ENCODE measurements around the gene MPDU1.
"Not testable (repeated sequence)": the region's sequence is repeated elsewhere in the genome, so short reads cannot be mapped to it uniquely, and the experiment has no call there.

The MPDU1 gene

DNA sequence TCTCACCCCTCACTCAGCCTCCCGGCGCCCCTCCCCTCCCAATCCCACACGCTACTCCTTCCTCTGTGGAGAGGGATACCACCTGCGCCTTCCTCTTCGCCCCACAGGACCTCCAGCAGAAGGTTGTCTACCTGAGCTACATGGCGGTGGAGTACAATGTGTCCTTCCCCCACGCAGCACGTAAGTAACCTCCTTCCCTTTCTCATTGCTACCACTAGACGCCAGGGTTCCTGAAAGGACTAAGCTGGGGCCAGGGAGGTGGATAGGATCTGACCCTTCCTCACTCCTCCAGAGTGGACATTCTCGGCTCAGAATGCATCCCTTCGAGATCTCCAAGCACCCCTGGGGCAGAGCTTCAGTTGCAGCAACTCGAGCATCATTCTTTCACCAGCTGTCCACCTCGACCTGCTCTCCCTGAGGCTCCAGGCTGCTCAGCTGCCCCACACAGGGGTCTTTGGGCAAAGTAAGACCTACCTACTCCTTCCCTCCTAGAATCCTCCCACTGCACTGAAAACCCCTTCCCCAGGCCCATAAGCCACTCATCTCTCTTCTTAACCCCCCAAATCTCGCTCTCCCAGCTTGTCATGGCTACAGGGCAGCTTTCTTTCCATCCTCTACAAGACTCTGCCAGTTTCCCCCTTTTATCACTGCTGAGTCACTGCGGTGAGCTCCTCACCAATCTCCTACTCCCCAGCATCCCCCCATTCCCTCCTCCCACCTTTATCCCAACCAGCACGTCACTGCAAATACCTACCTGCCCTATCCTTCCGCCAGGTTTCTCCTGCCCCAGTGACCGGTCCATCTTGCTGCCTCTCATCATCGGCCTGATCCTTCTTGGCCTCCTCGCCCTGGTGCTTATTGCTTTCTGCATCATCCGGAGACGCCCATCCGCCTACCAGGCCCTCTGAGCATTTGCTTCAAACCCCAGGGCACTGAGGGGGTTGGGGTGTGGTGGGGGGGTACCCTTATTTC lies 2.8 kb upstream of the MPDU1 start:
- no peak for DNase-seq (ENCODE audit: low read depth)

DNA sequence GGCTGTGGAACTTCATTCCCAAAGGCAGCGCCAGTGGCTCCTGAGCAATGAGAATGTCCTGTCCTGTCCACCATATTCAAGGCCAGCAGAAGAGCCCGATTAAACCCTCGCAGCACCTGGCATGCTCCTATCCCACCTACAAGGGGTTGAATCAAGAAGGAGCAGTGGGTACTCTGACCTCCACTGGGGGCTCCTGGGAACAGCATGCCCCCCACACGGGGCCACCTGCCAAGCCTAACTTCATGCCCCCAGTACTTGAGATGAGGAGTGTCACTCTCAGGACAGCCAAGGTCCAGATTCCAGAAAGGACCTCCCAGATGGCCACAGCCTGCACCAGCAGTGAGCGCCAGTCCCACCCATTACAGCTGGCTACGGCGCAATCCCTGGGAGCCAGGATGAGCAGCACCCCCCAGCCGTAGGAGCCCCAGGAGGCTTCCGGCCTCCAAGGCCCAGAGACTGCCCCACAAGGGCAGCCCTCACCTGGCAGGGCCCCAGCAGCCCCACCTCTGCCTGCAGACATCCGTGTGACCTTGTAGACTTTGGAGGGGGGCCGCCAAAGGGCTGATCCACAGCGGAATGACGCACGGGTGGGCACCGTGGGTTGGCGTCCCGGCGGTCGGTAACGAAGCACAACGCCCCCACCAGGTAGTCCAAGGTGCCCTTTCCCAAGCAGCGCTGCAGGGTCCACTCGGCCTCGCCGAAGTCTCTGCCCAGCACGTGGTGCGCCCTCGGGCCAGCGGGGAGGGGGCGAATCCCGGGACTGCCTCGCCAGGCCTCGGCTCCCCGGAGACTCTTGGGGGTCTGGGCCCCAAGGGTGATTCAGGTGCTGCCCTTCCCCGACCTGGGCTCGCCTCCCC lies 1.0 kb upstream of the MPDU1 start:
- DNase-seq (ENCODE audit: low read depth) = no peak

DNA sequence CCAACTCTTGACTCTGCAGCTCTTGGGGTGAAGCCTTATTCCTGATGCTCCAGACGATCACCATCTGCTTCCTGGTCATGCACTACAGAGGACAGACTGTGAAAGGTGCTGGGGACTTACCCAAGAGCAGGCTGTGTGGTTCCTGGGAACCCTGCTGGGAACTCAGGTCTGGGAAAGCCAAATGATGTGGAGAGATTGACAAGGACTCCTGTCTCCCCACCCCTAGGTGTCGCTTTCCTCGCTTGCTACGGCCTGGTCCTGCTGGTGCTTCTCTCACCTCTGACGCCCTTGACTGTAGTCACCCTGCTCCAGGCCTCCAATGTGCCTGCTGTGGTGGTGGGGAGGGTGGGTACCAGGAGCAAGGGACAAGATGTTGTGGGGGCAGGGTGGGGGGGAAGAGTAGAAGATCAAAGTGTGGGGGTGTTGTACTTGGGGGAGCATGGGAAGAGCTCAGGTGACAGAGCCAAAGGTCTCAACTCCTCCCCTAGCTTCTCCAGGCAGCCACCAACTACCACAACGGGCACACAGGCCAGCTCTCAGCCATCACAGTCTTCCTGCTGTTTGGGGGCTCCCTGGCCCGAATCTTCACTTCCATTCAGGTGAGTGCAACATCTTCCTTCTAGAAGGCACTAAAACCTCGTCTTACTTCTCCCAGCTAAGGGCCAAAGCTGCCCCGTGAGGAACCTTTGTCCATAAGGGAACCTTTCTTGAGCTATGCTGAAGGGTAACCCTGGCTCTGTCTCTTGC lies 3.2 kb downstream of the MPDU1 start:
- DNase-seq (ENCODE audit: low read depth) = no peak

DNA sequence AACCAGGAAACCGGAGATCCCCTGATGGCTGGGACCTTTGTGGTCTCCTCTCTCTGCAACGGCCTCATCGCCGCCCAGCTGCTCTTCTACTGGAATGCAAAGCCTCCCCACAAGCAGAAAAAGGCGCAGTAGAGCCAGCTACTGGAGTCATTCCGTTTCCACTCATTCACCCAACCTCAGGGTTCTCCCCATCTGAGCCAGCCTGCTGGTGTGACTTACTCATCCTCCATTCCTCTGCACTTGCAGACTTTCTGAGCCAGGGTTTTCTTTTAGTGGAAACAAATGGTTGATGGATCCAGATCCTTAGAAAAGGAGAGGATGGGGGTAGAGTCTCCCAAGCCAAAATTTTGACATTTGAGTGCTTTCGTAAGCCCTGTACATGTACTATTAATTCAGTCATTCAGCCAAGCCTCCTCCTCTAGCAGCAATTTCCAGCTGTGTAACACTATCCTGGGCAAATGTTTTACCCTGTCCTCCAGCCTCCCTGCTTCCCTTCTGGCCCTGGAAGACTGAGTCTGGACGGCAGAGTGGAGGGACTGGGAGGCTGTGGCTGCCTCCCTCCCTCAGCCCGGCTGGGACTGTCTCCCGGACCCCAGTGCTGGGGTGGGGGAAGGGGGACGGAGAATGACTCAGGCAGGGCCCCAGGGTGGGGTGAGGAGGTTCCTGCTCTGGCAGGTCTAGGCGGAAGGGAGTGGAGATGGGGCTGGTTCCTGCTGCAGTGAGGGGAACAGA lies 3.9 kb downstream of the MPDU1 start:
- DNase-seq (ENCODE audit: low read depth) = no peak

DNA sequence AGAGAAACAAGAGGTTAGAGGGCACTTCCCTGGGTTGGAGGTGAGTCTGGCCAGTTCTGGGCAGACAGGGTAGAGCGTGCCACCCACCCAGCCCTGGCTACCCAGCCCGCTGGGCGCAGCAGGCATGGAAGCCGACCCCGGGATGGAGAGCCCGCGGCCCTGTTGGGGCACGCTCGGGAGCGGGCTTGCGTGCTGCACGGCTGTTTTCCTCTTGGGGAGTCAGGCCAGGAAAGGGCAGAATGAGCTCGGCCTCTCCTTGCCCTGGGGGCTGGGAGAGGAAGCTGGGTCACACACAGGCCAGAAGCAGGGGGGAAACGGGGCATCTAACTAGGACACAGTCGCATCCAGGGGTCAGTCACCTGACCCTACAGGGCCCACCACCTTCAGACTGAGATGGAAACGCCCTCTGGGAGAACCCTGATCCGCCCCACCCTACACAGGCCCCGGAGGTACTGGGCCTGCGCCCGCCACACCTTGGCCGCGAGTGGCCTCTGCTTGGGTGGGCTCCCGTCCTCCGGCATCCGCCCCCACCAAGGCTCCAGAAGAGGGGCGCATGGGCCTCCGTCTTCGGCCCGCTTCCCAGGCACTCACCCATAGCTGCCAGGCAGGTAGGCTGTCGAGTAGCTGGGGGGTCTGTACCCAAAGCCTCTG lies 5.0 kb downstream of the MPDU1 start:
- no peak for DNase-seq (ENCODE audit: low read depth)

DNA sequence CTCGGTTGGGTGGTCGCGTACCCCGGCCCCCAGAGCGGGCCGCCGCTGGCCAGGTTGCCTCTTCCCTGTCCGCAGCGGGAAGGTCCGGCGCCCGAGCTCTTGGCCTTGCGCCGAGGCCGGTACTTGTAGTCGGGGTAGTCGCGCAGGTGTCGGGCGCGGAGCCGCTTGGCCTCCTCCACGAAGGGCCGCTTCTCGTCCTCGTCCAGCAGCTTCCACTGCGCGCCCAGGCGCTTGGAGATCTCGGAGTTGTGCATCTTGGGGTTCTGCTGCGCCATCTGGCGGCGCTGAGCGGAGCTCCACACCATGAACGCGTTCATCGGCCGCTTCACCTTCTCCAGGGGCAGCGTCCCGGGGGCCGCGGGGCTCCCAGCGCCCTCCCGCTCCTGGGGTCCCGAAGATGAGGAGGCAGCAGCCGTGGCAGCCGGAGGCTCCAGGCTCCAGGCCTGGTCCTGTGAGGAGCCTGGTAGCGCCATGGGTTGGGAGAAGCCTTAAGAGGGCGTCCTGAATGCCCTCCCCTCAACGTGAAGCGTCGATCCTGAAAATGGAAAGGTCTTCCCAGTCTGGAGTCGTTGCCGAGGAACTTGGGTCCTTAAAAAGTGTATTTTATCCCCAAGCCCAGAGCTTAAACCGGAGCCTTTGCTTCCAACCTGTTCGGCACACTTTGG lies 5.7 kb downstream of the MPDU1 start:
- peak; percentile 49 for DNase-seq (ENCODE audit: low read depth)

DNA sequence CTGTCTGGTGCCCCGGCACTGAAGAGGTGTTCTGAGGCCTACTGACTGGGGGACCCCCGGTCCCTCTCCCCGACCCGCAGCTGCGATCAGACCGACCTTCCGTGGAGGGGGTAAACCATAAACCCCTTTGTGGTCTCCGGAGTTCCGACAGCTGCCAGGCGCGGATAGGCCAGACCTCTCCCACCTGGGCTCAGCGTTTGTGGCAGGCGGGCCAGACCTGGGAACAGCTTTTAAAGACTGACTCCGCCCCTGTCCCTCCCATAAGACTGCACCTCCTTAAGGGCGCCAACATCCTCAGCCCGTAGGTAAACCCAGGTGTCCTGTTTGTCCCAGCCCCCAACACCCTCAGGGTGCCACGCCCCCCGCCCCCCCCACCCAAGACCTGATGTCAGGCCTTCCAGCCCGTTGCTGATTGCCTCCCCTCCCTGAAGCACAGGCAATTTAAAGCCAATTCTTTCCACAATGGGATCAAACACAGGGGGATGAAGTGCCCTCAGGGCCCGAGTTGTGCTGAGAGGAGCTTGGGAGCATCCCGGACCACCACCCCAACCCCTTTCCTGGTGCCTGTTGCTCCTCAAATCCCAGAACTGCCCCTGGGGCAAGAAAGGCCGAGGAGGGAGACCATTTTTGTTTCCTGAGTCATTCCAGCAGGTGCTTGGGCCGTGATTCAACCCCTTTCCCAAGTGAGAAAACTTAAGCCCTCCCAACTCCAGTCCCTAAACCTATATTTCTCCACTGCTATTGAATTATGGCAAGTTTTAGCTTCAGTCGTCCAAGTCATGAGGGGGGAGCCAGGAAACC lies 6.4 kb downstream of the MPDU1 start, which contains the start of gene SOX15:
Gene SOX15, minus strand, starts transcription at position 204 of the 801 bp plus-strand sequence. CDS start 418 bp downstream, outside the sequence.
- DNase-seq (ENCODE audit: low read depth) = no peak

DNA sequence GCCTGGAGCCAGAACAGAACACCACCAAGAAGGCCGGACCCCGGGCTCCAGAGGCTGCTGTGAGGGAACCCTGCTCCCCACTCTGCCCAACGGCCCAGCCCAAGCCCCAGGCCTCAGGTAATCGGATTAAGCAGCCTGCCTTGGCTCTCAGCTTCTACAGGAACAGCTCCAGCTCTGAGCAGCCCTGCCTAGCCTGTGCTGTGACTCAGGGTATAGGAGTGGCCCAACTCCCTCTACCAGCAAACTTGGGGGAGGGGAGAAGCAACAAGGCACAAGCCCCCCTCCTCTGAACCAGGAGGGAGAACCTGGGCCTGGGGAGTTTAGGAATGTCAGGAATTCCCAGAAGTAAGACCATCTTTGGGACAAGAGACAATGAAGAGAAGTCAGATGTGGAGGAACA lies 7.1 kb downstream of the MPDU1 start:
- DNase-seq (ENCODE audit: low read depth) = no peak

DNA sequence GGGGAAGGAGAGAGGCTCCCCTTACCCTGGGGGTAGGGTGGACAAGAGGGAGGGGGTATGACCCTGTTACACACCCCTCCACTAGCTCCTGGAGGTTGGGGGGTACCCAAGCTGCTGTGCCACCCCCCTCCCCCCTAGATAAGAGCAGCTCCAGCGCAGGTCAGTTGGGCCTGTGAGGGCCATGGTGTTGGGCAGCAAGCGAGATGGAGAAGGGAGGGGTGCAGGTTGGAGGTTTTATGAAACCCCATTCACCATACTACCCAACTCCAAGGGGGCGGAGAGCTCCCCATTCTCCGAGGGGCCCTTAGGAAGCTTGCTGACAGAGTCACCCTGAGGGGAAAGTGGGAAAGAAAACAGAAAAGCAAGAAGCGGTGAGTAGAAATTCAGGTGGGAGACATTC lies 7.9 kb downstream of the MPDU1 start:
- DNase-seq (ENCODE audit: low read depth) = no peak

DNA sequence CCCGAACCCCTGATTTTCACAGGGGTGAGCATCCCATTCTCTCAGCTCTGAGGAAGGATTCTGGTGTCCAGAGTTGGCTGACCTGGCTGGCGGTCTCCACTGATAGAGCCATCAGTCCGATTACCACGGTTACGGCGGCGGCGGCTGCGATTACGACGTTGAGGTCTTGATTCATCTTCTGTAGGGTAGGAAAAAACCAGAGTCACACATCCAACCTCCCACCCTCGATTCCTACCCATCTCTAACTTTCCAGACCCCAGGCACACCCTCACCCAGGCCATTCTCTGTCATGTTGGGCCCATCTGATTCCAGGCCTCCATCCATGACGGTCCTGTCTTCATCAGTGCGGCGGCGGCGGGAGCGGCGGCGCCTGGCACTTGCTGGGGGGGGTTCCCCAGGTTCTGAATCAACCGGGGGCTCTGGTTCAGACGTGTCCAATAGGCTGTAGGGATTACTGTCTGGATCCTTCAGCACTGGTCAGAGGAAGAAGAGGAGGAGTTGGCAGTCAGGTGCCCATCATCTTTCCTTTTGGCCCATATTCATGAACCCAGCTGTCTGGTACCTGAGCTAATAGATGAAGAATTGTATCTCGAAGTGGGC lies 8.9 kb downstream of the MPDU1 start:
- DNase-seq (ENCODE audit: low read depth) = no peak

DNA sequence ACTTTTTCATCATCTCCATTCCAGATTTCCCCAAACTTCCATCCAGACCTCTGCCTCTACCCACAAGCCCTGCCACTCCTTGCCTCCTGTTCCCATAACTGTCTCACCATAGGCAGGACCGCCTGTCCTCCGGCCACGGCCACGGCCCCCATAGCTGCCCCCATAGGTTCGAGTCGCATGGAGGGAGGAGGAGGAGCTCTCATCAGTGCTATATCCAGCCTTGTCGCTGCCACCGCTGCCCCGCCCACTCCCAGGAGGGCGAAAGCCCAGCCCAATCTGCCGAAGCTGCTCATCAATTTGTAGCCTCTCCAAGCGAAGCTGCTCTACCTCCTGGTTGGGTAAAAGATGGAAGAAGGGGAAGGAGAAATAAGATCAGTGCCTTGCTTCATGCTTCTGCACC lies 9.6 kb downstream of the MPDU1 start:
- no peak for DNase-seq (ENCODE audit: low read depth)

DNA sequence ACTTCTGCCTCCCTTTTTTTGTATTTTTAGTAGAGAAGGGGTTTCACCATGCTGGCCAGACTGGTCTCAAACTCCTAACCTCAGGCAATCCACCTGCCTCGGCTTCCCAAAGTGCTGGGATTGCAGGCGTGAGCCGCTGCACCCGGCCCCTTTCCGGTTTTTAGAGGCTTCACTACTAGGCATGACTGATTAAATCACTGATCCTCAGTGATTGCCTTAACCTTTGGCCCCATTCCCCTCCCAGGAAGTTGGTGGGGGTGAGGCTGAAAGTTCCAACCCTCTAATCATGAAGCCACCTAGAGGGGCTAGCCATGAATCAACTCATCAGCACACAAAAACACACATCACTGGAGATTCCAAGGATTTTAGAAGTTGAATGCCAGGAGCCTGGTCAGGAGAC lies 13.9 kb downstream of the MPDU1 start:
- DNase-seq (ENCODE audit: low read depth) = not testable (repeated sequence)

DNA sequence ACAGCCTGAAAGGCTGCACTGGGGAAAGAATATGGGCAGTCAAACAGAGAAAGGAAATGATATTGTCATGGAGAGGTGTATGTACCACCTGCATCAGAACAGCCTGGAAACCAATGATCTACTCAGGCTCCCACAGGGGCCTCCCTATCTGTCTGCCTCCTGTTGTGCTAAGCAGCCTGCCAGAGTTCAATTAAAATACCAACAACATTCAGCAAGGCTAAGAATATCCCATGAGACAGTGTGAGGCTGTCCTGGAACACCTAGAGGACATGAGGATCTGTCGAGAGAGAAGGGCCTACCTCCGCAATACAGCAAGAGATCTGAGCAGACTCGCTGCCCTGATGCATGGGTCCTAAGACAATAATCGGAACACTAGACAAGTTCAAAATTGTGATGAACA lies 22.6 kb downstream of the MPDU1 start:
- DNase-seq (ENCODE audit: low read depth) = no peak

DNA sequence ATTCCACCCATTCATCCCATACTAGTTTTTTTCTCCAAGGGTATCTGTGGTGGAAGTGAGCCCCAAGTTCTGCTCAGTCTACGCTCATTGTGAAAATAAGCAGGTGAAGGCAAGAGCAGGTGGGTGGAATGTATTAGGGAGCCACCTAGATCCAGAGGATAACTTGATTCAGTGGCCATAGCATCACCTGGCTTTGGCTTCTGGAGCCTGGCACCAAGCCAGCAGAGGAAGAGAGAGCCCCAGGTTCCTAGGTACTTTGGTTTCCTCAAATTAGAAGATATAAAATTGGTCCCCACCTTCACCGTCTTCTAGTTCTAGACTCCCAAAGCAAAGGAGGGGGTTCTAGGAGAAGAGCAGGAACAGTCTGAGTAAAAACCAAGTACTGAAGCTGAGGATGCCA lies 27.0 kb downstream of the MPDU1 start:
- no peak for DNase-seq (ENCODE audit: low read depth)

DNA sequence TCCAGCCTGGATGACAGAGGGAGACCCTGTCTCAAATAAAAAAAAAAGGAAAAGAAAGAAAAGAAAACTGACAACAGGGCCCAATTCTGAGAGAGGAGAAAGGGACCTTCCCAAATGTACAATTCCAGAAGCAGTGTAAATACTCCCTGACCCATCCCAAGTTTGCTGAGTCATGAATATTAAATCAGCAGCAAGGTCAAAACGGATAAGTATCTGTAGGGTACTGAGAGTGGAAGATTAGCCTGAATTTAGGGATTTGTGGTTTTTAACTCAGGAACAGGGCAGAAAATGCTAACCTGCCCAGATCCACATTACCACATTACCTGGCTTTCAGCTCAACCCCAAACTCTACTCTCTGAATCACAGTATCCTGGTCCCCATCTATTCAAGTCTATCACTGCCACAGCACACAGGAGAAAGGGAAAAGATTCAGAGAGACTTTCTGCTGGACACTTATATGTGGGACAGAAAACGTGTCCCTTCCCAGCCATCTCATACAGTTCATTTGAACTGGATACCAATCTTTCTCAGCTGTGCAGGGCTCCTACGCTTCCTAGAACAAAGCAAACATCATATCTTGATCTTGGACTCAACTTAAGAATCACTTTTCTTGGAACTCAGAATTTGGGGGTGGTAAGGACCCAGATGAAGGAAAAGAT lies 28.1 kb downstream of the MPDU1 start:
- no peak for DNase-seq (ENCODE audit: low read depth)

DNA sequence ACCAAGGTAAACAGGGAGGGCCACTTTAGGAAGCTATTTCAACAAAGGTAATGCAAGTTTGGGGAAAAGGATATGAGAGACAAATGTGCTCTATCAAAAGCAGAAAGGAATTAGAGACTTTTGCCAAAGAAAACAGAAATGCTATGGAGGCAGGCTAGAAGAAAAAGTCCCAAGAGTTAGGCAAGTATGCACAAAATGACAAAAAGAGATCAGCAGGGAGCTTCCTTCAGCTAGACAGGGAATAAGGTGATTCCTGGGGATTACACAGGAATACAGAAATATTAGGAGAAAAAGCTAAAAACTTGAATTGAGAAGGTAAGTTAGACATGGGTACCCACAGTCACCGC lies 28.6 kb downstream of the MPDU1 start:
- DNase-seq (ENCODE audit: low read depth) = no peak

DNA sequence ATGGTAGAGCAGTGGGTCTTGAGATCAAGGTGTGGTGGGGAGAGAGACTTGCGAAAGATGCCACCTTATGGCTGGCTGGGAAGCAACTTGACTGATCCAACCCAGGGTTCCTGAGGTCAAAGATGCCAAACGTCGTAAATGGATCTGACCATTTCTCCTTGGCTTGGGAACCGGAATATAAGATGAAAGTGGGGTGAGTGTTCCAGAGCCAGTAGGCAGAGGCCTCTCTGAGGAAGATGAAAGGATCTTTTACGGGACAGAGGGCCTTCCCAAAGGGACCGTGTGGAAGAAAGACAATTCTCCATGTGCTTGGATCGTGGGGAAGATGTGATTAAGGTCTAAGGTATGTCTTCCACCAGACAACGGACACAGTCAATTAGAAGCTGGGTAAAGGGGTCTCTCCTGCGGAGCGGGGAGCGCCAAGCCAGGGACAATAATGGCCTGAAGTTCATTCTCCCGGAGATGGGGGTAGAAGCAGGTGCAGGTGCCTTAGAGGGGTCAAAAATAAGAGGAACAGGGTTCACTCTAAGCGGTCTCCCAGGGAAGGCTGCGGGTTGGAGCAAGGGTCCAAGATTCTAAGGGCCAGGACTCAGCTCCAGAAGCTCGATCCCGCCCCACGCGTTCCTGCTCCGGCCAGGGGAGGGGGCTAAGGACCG lies 30.2 kb downstream of the MPDU1 start:
- DNase-seq (ENCODE audit: low read depth) = no peak
